Testis (tissue), 3 donors: Measurements from ENCODE around the gene NUDT3. TPM values are rescaled to one million over a fixed set of nuclear protein-coding genes. Genes with fewer than 3 reads are reported as not detected.

Experiments used
- DNase-seq: peaks from one replicate; pipeline ENCODE4 v3.0.0-alpha.2; 2019
- H3K27ac ChIP-seq, 2 donors: fragments of 200-600 bp; sonication (generic); one replicate each; pipeline ENCODE4 v1.5.1; 2019
- H3K27me3 ChIP-seq: fragments of 200-600 bp; sonication (generic); one replicate; pipeline ENCODE4 v1.5.1; 2019
- H3K36me3 ChIP-seq: fragments of 200-600 bp; sonication (generic); one replicate; pipeline ENCODE4 v1.5.1; 2017; ENCODE audit warnings: low read depth; ENCODE audit errors: missing control alignments
- H3K4me1 ChIP-seq: fragments of 200-600 bp; sonication (generic); one replicate; pipeline ENCODE4 v1.5.1; 2019
- H3K4me3 ChIP-seq, 2 donors: fragments of 200-600 bp; sonication (generic); one replicate each; pipeline ENCODE4 v1.5.1; 2017 to 2019
- H3K9me3 ChIP-seq: fragments of 200-600 bp; sonication (generic); one replicate; pipeline ENCODE4 v1.5.1; 2017
- POLR2A ChIP-seq: fragments of 450-650 bp; IDR thresholded peaks from one replicate; pipeline ENCODE4 v1.6.1; 2017; ENCODE audit warnings: antibody characterized with exemption, mild to moderate bottlenecking, moderate library complexity
- WGBS, 2 donors: methylation state at CpG; one replicate each; pipeline ENCODE4 v1.1.5; 2018; 5-methylcytosine and 5-hydroxymethylcytosine counted together
- intact Hi-C: fragments of 100-400 bp; cut with DNase I; formaldehyde crosslinking; loops from one replicate; pipeline ENCODE4 v1.15.1; 2023; ENCODE audit warnings: low total_unique reads
- polyA plus RNA-seq: library from polyadenylated mRNA; stranded (reverse); fragments of 350-450 nt; fragmentation: Illumina TruSeq; extraction: RNeasy Lipid Tissue Mini Kit (QIAGEN cat#74804); gene quantifications from one replicate; pipeline ENCODE4 v1.2.3, GENCODE V29; 2014; ENCODE audit warnings: low read depth, low replicate concordance; ENCODE audit not compliant: insufficient read depth
- total RNA-seq, 2 donors: library from RNA; depleted of rRNA; stranded (reverse); fragments of >200 nt; gene quantifications; one replicate each; pipeline ENCODE4 v1.2.3, GENCODE V29; 2016
- TF ChIP-seq, protein P1 (sequence below), 3 experiments: fragments of 450-650 bp in 2 of 3; fragments of 200-600 bp in 1 of 3; sonication (generic) in 1 of 3; IDR thresholded peaks; one replicate each; pipeline ENCODE4 v1.5.1; 2016 to 2019; ENCODE audit warnings: antibody characterized with exemption in 3 of 3, mild to moderate bottlenecking in 2 of 3, moderate library complexity in 1 of 3

NUDT3 gene
- total and polyA plus RNA-seq, 3 donors from 2014 or later: 18.7 to 28.3 (median 24.0) TPM

DNA sequence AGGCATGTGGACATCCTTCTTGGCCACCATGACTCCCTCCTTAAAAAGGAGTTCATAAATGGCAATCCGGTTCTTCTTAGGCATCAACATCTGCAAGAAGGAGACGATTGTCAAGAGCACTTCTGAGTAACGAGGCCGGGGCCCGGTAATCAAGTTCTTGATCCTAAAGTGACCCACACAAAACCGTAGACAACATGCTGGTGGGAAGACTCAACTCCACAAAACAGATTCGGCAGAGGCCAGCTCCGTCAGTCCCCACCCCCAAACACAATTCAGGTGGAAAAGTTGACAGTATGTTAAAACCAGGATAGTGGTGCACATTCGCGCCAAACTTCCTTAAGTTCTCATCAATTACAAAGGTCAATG, 32.6 kb upstream of the NUDT3 start:
- H3K36me3 ChIP-seq: no peaks in the 10 kb centered on the region
- peaks cover 13% of the 10 kb centered on the region for H3K4me1 ChIP-seq
- DNase-seq: no peak
- peak overlapping the region; percentile 18 to 85 for H3K27ac ChIP-seq
- H3K9me3 ChIP-seq: no peaks in the 10 kb centered on the region
- TF ChIP-seq, protein P1, sequence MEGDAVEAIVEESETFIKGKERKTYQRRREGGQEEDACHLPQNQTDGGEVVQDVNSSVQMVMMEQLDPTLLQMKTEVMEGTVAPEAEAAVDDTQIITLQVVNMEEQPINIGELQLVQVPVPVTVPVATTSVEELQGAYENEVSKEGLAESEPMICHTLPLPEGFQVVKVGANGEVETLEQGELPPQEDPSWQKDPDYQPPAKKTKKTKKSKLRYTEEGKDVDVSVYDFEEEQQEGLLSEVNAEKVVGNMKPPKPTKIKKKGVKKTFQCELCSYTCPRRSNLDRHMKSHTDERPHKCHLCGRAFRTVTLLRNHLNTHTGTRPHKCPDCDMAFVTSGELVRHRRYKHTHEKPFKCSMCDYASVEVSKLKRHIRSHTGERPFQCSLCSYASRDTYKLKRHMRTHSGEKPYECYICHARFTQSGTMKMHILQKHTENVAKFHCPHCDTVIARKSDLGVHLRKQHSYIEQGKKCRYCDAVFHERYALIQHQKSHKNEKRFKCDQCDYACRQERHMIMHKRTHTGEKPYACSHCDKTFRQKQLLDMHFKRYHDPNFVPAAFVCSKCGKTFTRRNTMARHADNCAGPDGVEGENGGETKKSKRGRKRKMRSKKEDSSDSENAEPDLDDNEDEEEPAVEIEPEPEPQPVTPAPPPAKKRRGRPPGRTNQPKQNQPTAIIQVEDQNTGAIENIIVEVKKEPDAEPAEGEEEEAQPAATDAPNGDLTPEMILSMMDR (IDR thresholded peaks at IDR 0.05): no peak
- no peak for TF ChIP-seq POLR2A
- H3K27me3 ChIP-seq: no peaks in the 10 kb centered on the region
- intact Hi-C loops: no loop called here
- WGBS, 2 donors: 0 to 4% methylated on average over 10 of the region's 10 CpGs
- peak overlapping the region; percentile 65 to 86 for H3K4me3 ChIP-seq

- no peak for DNase-seq
- H3K9me3 ChIP-seq: no peaks in the 10 kb centered on the region
- peak overlapping the region in 1 of 2 donors; percentile 85 for H3K27ac ChIP-seq
- H3K4me3 ChIP-seq: peak overlapping the region; percentile 65 to 86
- H3K4me1 ChIP-seq: peaks cover 13% of the 10 kb centered on the region
- no peaks in the 10 kb centered on the region for H3K36me3 ChIP-seq
- intact Hi-C loops: no loop called here
- TF ChIP-seq POLR2A: no peak
- TF ChIP-seq, protein P1 (IDR thresholded peaks at IDR 0.05): no peak
- H3K27me3 ChIP-seq: no peaks in the 10 kb centered on the region
- 57 to 62% methylated on average over 19 of the region's 19 CpGs for WGBS, 2 donors
These were observed 32.0 kb upstream of the NUDT3 start for GRCh38 chr6:34424200-34425131.

GRCh38 chr6:34423254-34423653, 30.8 kb upstream of the NUDT3 start:
- Histone ChIP-seq H3K27me3 (no peaks in the 10 kb centered on the region), H3K36me3 (no peaks in the 10 kb centered on the region), H3K27ac (no peak overlapping the region), H3K9me3 (no peaks in the 10 kb centered on the region), H3K4me3 (no peak overlapping the region), H3K4me1 (peaks cover 13% of the 10 kb centered on the region)
- no peak for TF ChIP-seq POLR2A
- TF ChIP-seq, protein P1 (IDR thresholded peaks at IDR 0.05): no peak
- DNase-seq: no peak
- WGBS, 2 donors: 93% methylated on average over 5 of the region's 5 CpGs
- intact Hi-C loops: no loop called here

- Histone ChIP-seq H3K4me3 (no peak overlapping the region), H3K4me1 (peaks cover 10% of the 10 kb centered on the region), H3K27me3 (no peaks in the 10 kb centered on the region), H3K36me3 (no peaks in the 10 kb centered on the region), H3K9me3 (no peaks in the 10 kb centered on the region), H3K27ac (no peak overlapping the region)
- WGBS, 2 donors: 64 to 82% methylated on average over 5 of the region's 5 CpGs
- no peak for TF ChIP-seq POLR2A
- TF ChIP-seq, protein P1 (IDR thresholded peaks at IDR 0.05): no peak
- DNase-seq: no peak
- intact Hi-C loops: loop anchor here (10.0 kb wide), 2 partner anchors 174 to 224 kb away; partner anchors contain the start of gene SMIM29
These were observed 25.9 kb upstream of the NUDT3 start for GRCh38 chr6:34418367-34418766.
